Measurements from ENCODE around the gene RANBP1. TPM values are rescaled to one million over a fixed set of nuclear protein-coding genes. Genes with fewer than 3 reads are reported as not detected.

The RANBP1 gene
- total RNA-seq, 1 experiment from 2014 or later: 522 TPM

DNA sequence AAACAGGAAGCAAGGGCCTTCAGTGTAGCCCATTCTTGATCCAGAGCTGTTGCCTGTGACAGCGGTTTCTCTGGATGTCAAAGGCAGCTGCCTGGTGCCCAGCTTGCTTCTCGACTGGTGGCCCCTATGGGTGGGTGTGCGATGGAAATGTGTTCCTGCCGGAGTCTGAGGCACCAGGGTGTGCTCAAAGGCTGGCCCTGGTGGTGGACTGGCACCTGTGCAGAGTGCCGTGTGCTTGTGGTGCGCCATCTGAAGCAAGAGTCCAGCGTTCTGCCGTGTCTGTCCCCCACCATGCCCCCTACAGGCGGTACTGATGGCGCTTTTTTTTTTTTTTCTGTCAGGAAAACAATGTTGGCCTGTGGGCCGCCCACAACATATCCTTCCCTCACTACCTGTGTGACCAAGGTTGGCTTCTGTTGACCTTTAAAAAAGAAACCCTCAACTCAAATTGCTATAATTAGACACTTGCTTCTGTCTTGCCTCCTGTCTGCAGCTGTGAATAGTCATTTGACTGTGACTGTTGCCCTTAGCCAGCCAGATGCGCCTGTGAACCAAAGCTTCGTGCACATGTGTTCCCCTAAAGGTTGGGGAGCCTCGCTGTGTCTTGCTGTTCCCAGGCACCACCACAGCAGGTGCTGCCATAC is 4.7 kb upstream of the RANBP1 start:
- Histone ChIP-seq H3K4ac (ENCODE audit: low read depth, low read length) (no peak overlapping the region), H2BK20ac (ENCODE audit: low read depth, low read length, poor library complexity, severe bottlenecking) (no peak overlapping the region), H3K56ac (ENCODE audit: insufficient read length, low read depth, low read length) (no peak overlapping the region), H3K23me2 (ENCODE audit: insufficient read length, low read depth, low read length, poor library complexity, severe bottlenecking) (no peaks in the 10 kb centered on the region), H3K23ac (ENCODE audit: insufficient read length, low read depth, low read length) (no peak overlapping the region), H4K8ac (replicated peaks; ENCODE audit: insufficient read length, low read depth, low read length) (no peak overlapping the region), H3K27ac (ENCODE audit: insufficient read length, low read depth, low read length) (no peak overlapping the region), H2BK12ac (ENCODE audit: insufficient read length, low read depth, low read length) (no peak overlapping the region), H4K5ac (ENCODE audit: insufficient read length, low read depth, low read length) (no peak overlapping the region), H3K14ac (ENCODE audit: insufficient read depth, low read length) (no peak overlapping the region), H3K18ac (ENCODE audit: insufficient read length, low read depth, low read length) (no peak overlapping the region), H2AK5ac (ENCODE audit: insufficient read length, low read length) (no peak overlapping the region), H3K4me2 (ENCODE audit: insufficient read depth, insufficient read length, low read length) (no peak overlapping the region), H3K79me1 (ENCODE audit: insufficient read depth, low read depth, low read length, poor library complexity, severe bottlenecking) (peaks cover 3% of the 10 kb centered on the region), H4K91ac (ENCODE audit: insufficient read length, low read depth, low read length) (no peak overlapping the region), H2AFZ (ENCODE audit: low read length) (no peak overlapping the region), H3K27me3 (ENCODE audit: insufficient read depth, low read length) (no peaks in the 10 kb centered on the region), H2BK15ac (ENCODE audit: low read depth, low read length) (no peak overlapping the region), H2BK5ac (ENCODE audit: insufficient read length, low read length) (no peak overlapping the region), H3K9me3 (ENCODE audit: control insufficient read depth, low read depth, low read length) (no peaks in the 10 kb centered on the region), H3K4me1 (ENCODE audit: insufficient read depth, low read length) (no peaks in the 10 kb centered on the region), H3T11ph (ENCODE audit: low read length) (no peak overlapping the region), H2BK120ac (ENCODE audit: low read depth, low read length, poor library complexity, severe bottlenecking) (no peak overlapping the region), H4K20me1 (ENCODE audit: control insufficient read depth, insufficient read depth, insufficient read length) (no peaks in the 10 kb centered on the region), H3K9ac (ENCODE audit: extremely low read depth, insufficient read length, low read length) (no peak overlapping the region), H3K79me2 (ENCODE audit: insufficient read depth, low read length) (no peaks in the 10 kb centered on the region; the same call in 1 of the 2 replicates)
- TF ChIP-seq, protein P1, sequence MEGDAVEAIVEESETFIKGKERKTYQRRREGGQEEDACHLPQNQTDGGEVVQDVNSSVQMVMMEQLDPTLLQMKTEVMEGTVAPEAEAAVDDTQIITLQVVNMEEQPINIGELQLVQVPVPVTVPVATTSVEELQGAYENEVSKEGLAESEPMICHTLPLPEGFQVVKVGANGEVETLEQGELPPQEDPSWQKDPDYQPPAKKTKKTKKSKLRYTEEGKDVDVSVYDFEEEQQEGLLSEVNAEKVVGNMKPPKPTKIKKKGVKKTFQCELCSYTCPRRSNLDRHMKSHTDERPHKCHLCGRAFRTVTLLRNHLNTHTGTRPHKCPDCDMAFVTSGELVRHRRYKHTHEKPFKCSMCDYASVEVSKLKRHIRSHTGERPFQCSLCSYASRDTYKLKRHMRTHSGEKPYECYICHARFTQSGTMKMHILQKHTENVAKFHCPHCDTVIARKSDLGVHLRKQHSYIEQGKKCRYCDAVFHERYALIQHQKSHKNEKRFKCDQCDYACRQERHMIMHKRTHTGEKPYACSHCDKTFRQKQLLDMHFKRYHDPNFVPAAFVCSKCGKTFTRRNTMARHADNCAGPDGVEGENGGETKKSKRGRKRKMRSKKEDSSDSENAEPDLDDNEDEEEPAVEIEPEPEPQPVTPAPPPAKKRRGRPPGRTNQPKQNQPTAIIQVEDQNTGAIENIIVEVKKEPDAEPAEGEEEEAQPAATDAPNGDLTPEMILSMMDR (conservative IDR thresholded peaks at IDR 0.05): peak; percentile 65
- WGBS (ENCODE audit: extremely low coverage, insufficient read length, low lambda C conversion rate): no CpG with 5 or more reads among the region's 14 CpGs
- H3K4me1 Mint-ChIP-seq: no peaks in the 10 kb centered on the region; a peak in 2 of 4 replicates
- H3K36me3 Mint-ChIP-seq (ENCODE audit: insufficient read depth in 1 of 3, low read depth in 3 of 3): peaks cover 32 to 73% (median 61%) of the 10 kb centered on the region in 3 experiments; a peak in 6 of 7 replicates
- no peak for DNase-seq
- H3K27me3 Mint-ChIP-seq (ENCODE audit: low read depth): no peaks in the 10 kb centered on the region; the same call in 1 of the 2 replicates
- peak overlapping the region in 2 of 3 experiments; percentile 28 to 94; a peak in 3 of 7 replicates for H3K27ac Mint-ChIP-seq
- no peaks in the 10 kb centered on the region for H3K9me3 Mint-ChIP-seq
- no peak overlapping the region; a peak in 1 of 5 replicates for H3K4me3 Mint-ChIP-seq

Data from H9 (cell line).